ENCODE results near the gene ARHGAP24.
"Not testable (repeated sequence)": the region's sequence is repeated elsewhere in the genome, so short reads cannot be mapped to it uniquely, and the experiment has no call there.

ARHGAP24 gene

GRCh38 chr4:85659610-85660218 lies 184.8 kb downstream of the ARHGAP24 start:
- no peak for DNase-seq

- not testable (repeated sequence) for DNase-seq
These were observed 191.7 kb downstream of the ARHGAP24 start for GRCh38 chr4:85666625-85667024.

- DNase-seq: no peak
These were observed 194.3 kb downstream of the ARHGAP24 start for GRCh38 chr4:85669204-85669603.

- DNase-seq: no peak
These were observed 195.1 kb downstream of the ARHGAP24 start for GRCh38 chr4:85669992-85670548.

- DNase-seq: no peak
These were observed 196.2 kb downstream of the ARHGAP24 start for GRCh38 chr4:85671120-85671519.

GRCh38 chr4:85672116-85672515 lies 197.2 kb downstream of the ARHGAP24 start:
- no peak for DNase-seq

- no peak for DNase-seq
These were observed 198.0 kb downstream of the ARHGAP24 start for GRCh38 chr4:85672959-85673358.

- DNase-seq: no peak
These were observed 198.6 kb downstream of the ARHGAP24 start for GRCh38 chr4:85673540-85673939.

GRCh38 chr4:85675076-85676049 lies 200.4 kb downstream of the ARHGAP24 start:
- no peak for DNase-seq

- DNase-seq: no peak
These were observed 201.1 kb downstream of the ARHGAP24 start for GRCh38 chr4:85676050-85676425.

- DNase-seq: no peak
These were observed 202.1 kb downstream of the ARHGAP24 start for GRCh38 chr4:85676850-85677590.

GRCh38 chr4:85681221-85681657 lies 206.3 kb downstream of the ARHGAP24 start:
- DNase-seq: no peak

GRCh38 chr4:85681921-85682320 lies 207.0 kb downstream of the ARHGAP24 start:
- DNase-seq: no peak

- DNase-seq: no peak
These were observed 207.4 kb downstream of the ARHGAP24 start for GRCh38 chr4:85682391-85682790.

GRCh38 chr4:85684676-85685075 lies 209.7 kb downstream of the ARHGAP24 start:
- no peak for DNase-seq

GRCh38 chr4:85686398-85686797 lies 211.4 kb downstream of the ARHGAP24 start:
- no peak for DNase-seq

GRCh38 chr4:85688055-85688740 lies 213.2 kb downstream of the ARHGAP24 start:
- no peak for DNase-seq

GRCh38 chr4:85696661-85697060 lies 221.7 kb downstream of the ARHGAP24 start:
- DNase-seq: no peak

- no peak for DNase-seq
These were observed 222.9 kb downstream of the ARHGAP24 start for GRCh38 chr4:85697854-85698253.

GRCh38 chr4:85700362-85700761 lies 225.4 kb downstream of the ARHGAP24 start:
- DNase-seq: no peak

GRCh38 chr4:85701861-85702321 lies 226.9 kb downstream of the ARHGAP24 start:
- DNase-seq: no peak

GRCh38 chr4:85703096-85703495 lies 228.1 kb downstream of the ARHGAP24 start:
- DNase-seq: no peak

Data from CD4-positive, alpha-beta T cell treated with Interleukin-4 for 4 hours (primary cell).